ENCODE measurements around the gene SMAD3.

The SMAD3 gene

DNA sequence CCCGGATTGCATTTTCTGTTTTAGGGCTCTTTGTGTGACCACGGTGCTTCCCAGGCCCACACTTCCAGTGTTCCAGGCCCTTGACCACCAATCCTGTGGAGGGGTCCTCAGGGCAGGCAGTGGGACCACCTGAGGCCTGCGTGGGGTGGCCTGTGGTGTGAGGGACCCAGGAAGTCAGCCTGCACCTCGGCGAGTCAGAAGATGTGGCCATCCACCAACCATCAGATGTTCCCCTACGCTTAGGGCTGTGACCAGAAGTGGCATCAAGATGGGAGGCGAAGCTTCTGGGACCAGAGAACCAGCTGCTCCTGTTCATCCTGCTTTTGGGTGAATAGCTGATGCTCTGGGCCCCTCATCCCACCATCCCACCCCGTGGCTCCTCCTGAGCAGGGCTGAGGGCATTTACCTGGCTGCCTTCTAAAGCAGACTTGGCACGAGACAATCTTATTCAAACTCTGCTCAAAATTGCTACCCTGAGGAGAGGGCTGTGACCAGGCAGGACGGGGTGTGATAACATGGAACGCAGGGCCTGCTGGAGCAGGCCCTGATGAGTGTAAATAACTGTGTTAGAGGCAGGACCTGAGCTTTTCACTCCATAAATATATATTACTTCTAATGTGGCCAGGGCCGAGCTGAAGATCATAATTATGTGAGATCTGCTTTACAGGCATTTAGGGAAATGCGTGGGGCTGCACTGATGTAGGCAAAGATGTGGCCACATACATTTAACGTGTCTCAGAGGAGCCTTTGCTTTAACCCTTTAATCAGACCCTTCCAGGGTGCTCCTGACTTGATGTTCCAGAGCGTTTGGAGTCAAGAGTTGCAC, 28.8 kb downstream of the SMAD3 start:
- in situ Hi-C loops (cut with MboI; ENCODE audit: low sequenced_read_pairs): no loop called here

GRCh38 chr15:67095912-67096311, 30.5 kb downstream of the SMAD3 start:
- in situ Hi-C loops (cut with MboI; ENCODE audit: low sequenced_read_pairs): no loop called here

DNA sequence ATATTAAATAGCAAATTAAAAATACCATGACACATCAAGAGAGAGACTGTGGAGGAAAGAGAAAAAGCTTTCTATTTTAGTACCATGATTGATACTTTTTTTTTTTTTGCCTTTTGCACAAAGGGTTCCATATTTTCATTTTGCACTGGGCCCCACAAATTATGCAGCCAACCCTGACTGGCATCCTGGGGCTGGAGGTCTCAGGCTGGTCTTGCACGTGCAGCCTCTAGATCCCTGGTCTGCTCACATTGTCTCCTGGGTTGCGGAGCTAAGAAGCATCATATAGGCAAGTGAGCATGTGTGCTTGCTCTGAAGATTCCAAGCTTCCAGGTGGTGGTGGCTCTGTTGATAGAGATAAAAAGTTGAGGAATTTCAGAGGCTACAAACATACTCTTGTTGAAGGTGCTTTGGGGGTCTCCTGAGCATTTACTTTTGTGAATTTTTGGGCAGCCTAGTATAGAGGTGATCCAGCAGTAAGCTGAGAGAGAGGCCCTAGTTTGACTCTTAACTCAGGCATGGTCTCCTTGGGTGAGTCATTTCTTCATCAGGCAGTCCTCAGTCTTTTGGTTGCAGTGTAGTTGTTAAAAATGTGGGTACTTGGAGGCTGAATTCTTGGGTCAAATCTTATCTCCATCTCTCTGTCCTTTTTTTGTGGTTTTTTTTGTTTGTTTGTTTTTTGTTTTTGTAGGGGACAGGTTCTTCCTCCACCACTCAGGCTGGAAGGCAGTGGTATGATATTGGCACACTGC, 31.3 kb downstream of the SMAD3 start:
- in situ Hi-C loops (cut with MboI; ENCODE audit: low sequenced_read_pairs): no loop called here

- in situ Hi-C loops (cut with MboI; ENCODE audit: low sequenced_read_pairs): no loop called here
Observed at GRCh38 chr15:67097424-67097823, 32.0 kb downstream of the SMAD3 start.

DNA sequence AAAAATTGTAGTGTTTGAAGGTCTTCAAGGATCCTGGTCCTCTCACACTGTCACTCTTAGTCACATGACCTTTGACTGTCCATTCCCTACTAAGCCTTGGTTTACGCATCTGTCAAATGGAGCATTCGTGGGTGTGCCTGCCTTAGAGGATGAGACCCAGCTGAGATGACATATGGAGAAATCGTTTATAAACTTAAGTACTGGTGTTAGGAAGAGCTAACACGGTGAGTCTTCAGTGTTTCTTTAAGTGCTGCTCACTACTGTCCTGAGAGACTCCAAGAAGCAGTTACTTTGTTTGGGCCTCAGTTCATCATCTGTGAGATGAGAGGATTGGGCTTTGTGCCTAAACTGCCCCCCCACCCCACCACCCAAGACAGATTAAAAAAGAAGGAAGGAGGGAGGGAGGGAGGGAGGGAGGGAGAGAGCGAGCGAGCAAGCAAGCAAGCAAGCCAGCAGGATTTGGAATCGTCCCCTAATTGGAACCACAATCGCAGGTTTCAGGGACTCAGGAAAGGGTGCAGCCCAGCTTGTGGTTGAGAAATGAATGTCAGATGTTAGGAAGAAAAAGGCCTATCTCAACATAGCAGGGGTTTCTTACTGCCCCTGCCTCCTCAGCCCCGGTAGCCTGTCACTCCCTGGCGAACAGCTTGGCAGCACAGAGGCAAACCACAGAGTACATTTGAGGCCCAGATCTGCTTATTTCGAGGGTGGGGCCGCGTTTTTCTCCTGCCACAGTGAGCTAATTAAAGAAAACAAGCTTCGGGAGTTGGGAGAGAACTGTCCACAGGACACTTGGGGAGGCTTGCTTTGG, 32.7 kb downstream of the SMAD3 start:
- in situ Hi-C loops (cut with MboI; ENCODE audit: low sequenced_read_pairs): no loop called here

DNA sequence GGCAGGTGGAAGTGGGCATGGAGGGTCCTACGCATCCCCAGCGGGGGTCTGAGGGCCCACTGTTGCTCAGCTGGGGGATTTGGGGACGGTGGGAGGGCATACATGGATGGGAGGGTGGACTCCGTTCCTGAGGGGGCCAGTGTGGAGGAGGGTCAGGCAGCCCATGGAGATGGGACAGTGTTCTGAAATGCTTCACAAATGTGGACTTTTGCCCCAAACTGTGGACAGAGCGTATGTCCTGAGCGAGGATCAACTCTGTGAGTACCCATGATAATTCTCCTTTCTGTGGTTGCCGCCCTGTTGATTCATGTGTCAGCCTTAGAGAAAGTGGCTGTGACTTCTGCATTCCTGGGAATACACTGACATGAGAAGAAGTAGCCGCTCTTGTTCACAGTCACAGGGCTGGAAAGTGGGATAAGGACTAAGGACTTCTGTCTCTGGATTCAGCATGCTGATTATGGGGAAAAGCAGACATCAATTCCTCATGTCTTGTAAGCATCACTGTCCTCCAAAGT, 33.4 kb downstream of the SMAD3 start:
- in situ Hi-C loops (cut with MboI; ENCODE audit: low sequenced_read_pairs): no loop called here

- in situ Hi-C loops (cut with MboI; ENCODE audit: low sequenced_read_pairs): no loop called here
Observed at GRCh38 chr15:67100124-67100791, 34.9 kb downstream of the SMAD3 start.

GRCh38 chr15:67100801-67101581, 35.6 kb downstream of the SMAD3 start:
- in situ Hi-C loops (cut with MboI; ENCODE audit: low sequenced_read_pairs): no loop called here

- in situ Hi-C loops (cut with MboI; ENCODE audit: low sequenced_read_pairs): no loop called here
Observed at GRCh38 chr15:67101911-67102598, 36.7 kb downstream of the SMAD3 start.

DNA sequence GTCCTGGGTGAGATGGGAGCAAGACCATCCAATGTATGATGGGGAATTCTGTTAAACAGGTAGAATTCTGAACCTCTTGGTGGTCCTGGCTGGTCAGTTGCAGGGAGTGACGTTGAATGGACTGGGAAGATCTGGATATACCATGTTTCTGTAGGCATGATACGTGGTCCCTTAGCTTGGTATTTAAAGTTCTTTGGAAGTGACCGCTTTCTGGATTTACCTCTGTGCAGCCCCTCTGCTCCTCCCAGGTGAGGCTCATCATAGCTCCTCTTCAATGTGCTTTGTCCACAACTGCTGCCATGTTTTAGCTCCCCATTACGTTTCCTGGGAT, 37.2 kb downstream of the SMAD3 start:
- in situ Hi-C loops (cut with MboI; ENCODE audit: low sequenced_read_pairs): no loop called here

GRCh38 chr15:67103021-67103420, 37.6 kb downstream of the SMAD3 start:
- in situ Hi-C loops (cut with MboI; ENCODE audit: low sequenced_read_pairs): no loop called here

GRCh38 chr15:67103432-67103831, 38.0 kb downstream of the SMAD3 start:
- in situ Hi-C loops (cut with MboI; ENCODE audit: low sequenced_read_pairs): no loop called here

GRCh38 chr15:67103869-67104268, 38.5 kb downstream of the SMAD3 start:
- in situ Hi-C loops (cut with MboI; ENCODE audit: low sequenced_read_pairs): no loop called here

GRCh38 chr15:67104510-67104909, 39.1 kb downstream of the SMAD3 start:
- in situ Hi-C loops (cut with MboI; ENCODE audit: low sequenced_read_pairs): no loop called here

- in situ Hi-C loops (cut with MboI; ENCODE audit: low sequenced_read_pairs): no loop called here
Observed at GRCh38 chr15:67105065-67105951, 39.9 kb downstream of the SMAD3 start.

DNA sequence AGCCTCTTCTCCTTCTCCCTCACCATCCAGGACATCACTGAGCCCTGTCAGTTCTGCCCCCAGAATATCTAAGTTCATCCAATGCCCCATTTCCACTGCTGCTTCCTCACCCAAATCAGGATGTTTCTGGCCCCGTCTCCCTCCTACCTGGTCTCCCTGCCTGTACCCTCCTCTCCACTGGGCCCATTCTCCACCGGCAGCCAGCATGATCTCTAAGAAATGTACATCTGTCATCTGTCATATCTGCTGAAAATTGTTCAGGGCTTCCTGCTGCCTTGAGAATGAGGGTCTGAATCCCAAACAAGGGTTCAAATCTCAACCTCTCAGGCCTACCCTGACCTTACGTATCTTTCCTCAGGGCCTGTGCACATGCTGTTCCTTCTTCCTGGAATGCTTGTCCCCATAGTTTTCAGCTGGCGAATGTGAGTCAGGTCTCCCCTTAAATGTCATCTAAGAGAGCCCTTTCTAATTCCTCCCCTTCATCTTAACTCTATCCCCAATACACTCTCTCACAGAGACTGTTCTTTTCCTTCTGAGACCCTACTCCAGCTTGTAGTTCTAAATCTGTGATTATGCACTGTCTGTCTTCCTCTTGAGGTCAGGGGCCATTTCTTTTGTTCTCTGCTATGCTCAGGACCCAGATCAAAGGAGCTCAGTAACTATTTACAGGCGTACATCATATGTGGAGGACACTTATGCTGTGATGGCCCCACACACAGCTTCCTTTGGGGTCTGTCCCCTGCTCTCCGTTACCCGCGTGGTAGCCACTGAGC, 40.8 kb downstream of the SMAD3 start:
- in situ Hi-C loops (cut with MboI; ENCODE audit: low sequenced_read_pairs): no loop called here

- in situ Hi-C loops (cut with MboI; ENCODE audit: low sequenced_read_pairs): no loop called here
Observed at GRCh38 chr15:67106764-67107013, 41.3 kb downstream of the SMAD3 start.

All from hTERT RPE-1 (cell line).